Measurements from ENCODE around the gene LRRC9. TPM values are rescaled to one million over a fixed set of nuclear protein-coding genes. Genes with fewer than 3 reads are reported as not detected.
A peak's percentile ranks its signal among the peaks of the same experiment; 100 is the strongest.

The LRRC9 gene
- polyA plus RNA-seq, 3 donors, result not detected

DNA sequence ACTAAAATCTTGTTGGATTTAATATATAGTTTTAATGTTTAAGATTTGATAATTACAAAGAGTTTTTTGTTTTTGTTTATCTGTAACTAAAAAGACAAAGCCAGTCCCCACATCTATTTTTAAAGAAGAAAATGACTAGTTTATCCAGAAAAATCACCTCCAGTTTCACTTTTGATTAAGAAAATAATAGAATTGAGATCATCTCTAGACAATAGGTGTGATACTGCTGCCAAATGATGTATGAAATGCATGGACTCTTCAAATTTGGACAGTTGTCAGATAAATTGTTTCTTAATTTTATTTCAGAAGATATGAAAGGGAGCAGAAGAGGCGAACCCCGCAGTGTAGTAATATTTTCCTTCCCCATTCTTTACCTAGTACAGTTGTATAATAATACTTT is 191.8 kb downstream of the LRRC9 start:
- Histone ChIP-seq H3K4me3 (replicated peaks in 1 of 3; ENCODE audit: low read depth in 2 of 3, low read length in 3 of 3) (no peak overlapping the region), H3K79me2 (ENCODE audit: insufficient read depth, low read length) (peaks cover 65% of the 10 kb centered on the region), H3K4me1 (ENCODE audit: control insufficient read depth in 1 of 2, insufficient read depth in 2 of 2, low read length in 2 of 2) (peaks cover 0 to 11% of the 10 kb centered on the region in 2 donors), H4K20me1 (ENCODE audit: insufficient read depth, low read length) (no peaks in the 10 kb centered on the region), H3K27ac (ENCODE audit: low read depth in 1 of 2, low read length in 2 of 2) (no peak overlapping the region), H3K36me3 (replicated peaks in 1 of 2; ENCODE audit: control insufficient read depth in 1 of 2, insufficient read depth in 2 of 2, low read length in 2 of 2) (peaks cover 5 to 41% of the 10 kb centered on the region in 2 donors), H3K4me2 (replicated peaks; ENCODE audit: extremely low read depth, low read length, poor library complexity, severe bottlenecking) (no peak overlapping the region), H3K27me3 (ENCODE audit: control insufficient read depth in 2 of 2, insufficient read depth in 2 of 2, low read length in 2 of 2) (no peaks in the 10 kb centered on the region), H3K9me3 (replicated peaks in 1 of 2; ENCODE audit: control insufficient read depth in 1 of 2, insufficient read depth in 1 of 2, low read length in 2 of 2) (no peaks in the 10 kb centered on the region), H2AFZ (ENCODE audit: insufficient read depth, low read depth, low read length, poor library complexity, severe bottlenecking) (no peak overlapping the region), H3K9ac (ENCODE audit: insufficient read depth, low read length, poor library complexity, severe bottlenecking) (no peak overlapping the region)
- H3K27me3 Mint-ChIP-seq (ENCODE audit: low read depth in 3 of 3), result no peaks in the 10 kb centered on the region
- intact Hi-C loops (cut with micrococcal nuclease), result no loop called here
- peak overlapping the region in 1 of 2 donors; percentile 3 for H3K4me3 Mint-ChIP-seq
- peaks cover 16% of the 10 kb centered on the region for H3K4me1 Mint-ChIP-seq
- DNase-seq, result no peak
- peaks cover 25 to 43% of the 10 kb centered on the region in 2 donors for H3K36me3 Mint-ChIP-seq
- WGBS (ENCODE audit: insufficient coverage), result no CpG with 5 or more reads among the region's 2 CpGs
- H3K27ac Mint-ChIP-seq, result peak overlapping the region in 1 of 7 donors; percentile 34
- H3K9me3 Mint-ChIP-seq, result no peaks in the 10 kb centered on the region
- TF ChIP-seq, protein P1, sequence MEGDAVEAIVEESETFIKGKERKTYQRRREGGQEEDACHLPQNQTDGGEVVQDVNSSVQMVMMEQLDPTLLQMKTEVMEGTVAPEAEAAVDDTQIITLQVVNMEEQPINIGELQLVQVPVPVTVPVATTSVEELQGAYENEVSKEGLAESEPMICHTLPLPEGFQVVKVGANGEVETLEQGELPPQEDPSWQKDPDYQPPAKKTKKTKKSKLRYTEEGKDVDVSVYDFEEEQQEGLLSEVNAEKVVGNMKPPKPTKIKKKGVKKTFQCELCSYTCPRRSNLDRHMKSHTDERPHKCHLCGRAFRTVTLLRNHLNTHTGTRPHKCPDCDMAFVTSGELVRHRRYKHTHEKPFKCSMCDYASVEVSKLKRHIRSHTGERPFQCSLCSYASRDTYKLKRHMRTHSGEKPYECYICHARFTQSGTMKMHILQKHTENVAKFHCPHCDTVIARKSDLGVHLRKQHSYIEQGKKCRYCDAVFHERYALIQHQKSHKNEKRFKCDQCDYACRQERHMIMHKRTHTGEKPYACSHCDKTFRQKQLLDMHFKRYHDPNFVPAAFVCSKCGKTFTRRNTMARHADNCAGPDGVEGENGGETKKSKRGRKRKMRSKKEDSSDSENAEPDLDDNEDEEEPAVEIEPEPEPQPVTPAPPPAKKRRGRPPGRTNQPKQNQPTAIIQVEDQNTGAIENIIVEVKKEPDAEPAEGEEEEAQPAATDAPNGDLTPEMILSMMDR (IDR thresholded peaks at IDR 0.05), result no peak

Other genes with a start within 250 kb of the LRRC9 start
- gene RTN1, start 49.4 kb upstream of the LRRC9 start, polyA plus RNA-seq, result 10 to 100 TPM; 40.2 to 75.1 (median 55.0) TPM
- gene PCNX4, start 171.8 kb downstream of the LRRC9 start, polyA plus RNA-seq, result 10 to 100 TPM; 13.1 to 18.4 (median 16.7) TPM
- 100 to 1,000 TPM in 2 of 3 donors, 10 to 100 TPM in 1; 55.4 to 223 (median 218) TPM for gene DHRS7, start 245.3 kb downstream of the LRRC9 start, polyA plus RNA-seq

Data from CD14-positive monocyte (primary cell).